H9 (cell line): ENCODE results near the gene PRSS21. TPM values are rescaled to one million over a fixed set of nuclear protein-coding genes. Genes with fewer than 3 reads are reported as not detected.

Source experiments
- DNase-seq: peaks from one replicate; pipeline ENCODE4 v3.0.0-alpha.2; 2017
- H2AFZ ChIP-seq: one replicate; pipeline ENCODE4 v1.6.1; 2013; ENCODE audit warnings: mild to moderate bottlenecking, low read length, control low read depth, moderate library complexity
- H2AK5ac ChIP-seq: 2 replicates; pipeline ENCODE4 v1.6.1; 2013; ENCODE audit warnings: low read length, control low read depth, mixed read lengths; ENCODE audit not compliant: insufficient read length
- H2BK120ac ChIP-seq: one replicate; pipeline ENCODE4 v1.6.1; 2013; ENCODE audit warnings: low read depth, mild to moderate bottlenecking, low read length, control low read depth, inconsistent platforms; ENCODE audit not compliant: poor library complexity, severe bottlenecking
- H2BK12ac ChIP-seq: 2 replicates; pipeline ENCODE4 v1.6.1; 2013; ENCODE audit warnings: low read length, control low read depth, mixed read lengths, low read depth; ENCODE audit not compliant: insufficient read length
- H2BK15ac ChIP-seq: 2 replicates; pipeline ENCODE4 v1.6.1; 2013; ENCODE audit warnings: low read depth, low read length, control low read depth
- H2BK20ac ChIP-seq: one replicate; pipeline ENCODE4 v1.6.1; 2013; ENCODE audit warnings: low read depth, mild to moderate bottlenecking, low read length, control low read depth, inconsistent platforms; ENCODE audit not compliant: poor library complexity, severe bottlenecking
- H2BK5ac ChIP-seq: 2 replicates; pipeline ENCODE4 v1.6.1; 2013; ENCODE audit warnings: low read length, control low read depth, mixed read lengths; ENCODE audit not compliant: insufficient read length
- H3K14ac ChIP-seq: 2 replicates; pipeline ENCODE4 v1.6.1; 2013; ENCODE audit warnings: low read length, control low read depth; ENCODE audit not compliant: insufficient read depth
- H3K18ac ChIP-seq: 2 replicates; pipeline ENCODE4 v1.6.1; 2013; ENCODE audit warnings: low read depth, mild to moderate bottlenecking, mixed read lengths, low read length, control low read depth; ENCODE audit not compliant: insufficient read length
- H3K23ac ChIP-seq: 2 replicates; pipeline ENCODE4 v1.6.1; 2013; ENCODE audit warnings: low read length, control low read depth, mixed read lengths, low read depth; ENCODE audit not compliant: insufficient read length
- H3K23me2 ChIP-seq: 2 replicates; pipeline ENCODE4 v1.6.1; 2013; ENCODE audit warnings: low read depth, mild to moderate bottlenecking, mixed read lengths, low read length, control low read depth; ENCODE audit not compliant: insufficient read length, poor library complexity, severe bottlenecking
- H3K27ac ChIP-seq: 2 replicates; pipeline ENCODE4 v1.5.1; 2013; ENCODE audit warnings: low read length, control low read depth, mixed read lengths, low read depth; ENCODE audit not compliant: insufficient read length
- H3K27me3 ChIP-seq: 2 replicates; pipeline ENCODE4 v1.6.1; 2013; ENCODE audit warnings: low read length, control low read depth, inconsistent platforms; ENCODE audit not compliant: insufficient read depth
- H3K4ac ChIP-seq: 2 replicates; pipeline ENCODE4 v1.6.1; 2013; ENCODE audit warnings: low read depth, mild to moderate bottlenecking, control low read depth, inconsistent platforms, low read length, moderate library complexity
- H3K4me1 ChIP-seq: 2 replicates; pipeline ENCODE4 v1.6.1; 2013; ENCODE audit warnings: low read length, control low read depth, inconsistent platforms; ENCODE audit not compliant: insufficient read depth
- H3K4me2 ChIP-seq: 2 replicates; pipeline ENCODE4 v1.6.1; 2013; ENCODE audit warnings: low read length, control low read depth, mixed read lengths; ENCODE audit not compliant: insufficient read length, insufficient read depth
- H3K56ac ChIP-seq: 2 replicates; pipeline ENCODE4 v1.6.1; 2013; ENCODE audit warnings: low read depth, mild to moderate bottlenecking, mixed read lengths, low read length, control low read depth; ENCODE audit not compliant: insufficient read length
- H3K79me1 ChIP-seq: 2 replicates; pipeline ENCODE4 v1.6.1; 2013; ENCODE audit warnings: low read depth, mild to moderate bottlenecking, moderate library complexity, low read length, control low read depth, inconsistent platforms; ENCODE audit not compliant: insufficient read depth, poor library complexity, severe bottlenecking
- H3K79me2 ChIP-seq: 2 replicates; pipeline ENCODE4 v1.6.1; 2013; ENCODE audit warnings: low read length, control low read depth, inconsistent platforms; ENCODE audit not compliant: insufficient read depth
- H3K9ac ChIP-seq: 2 replicates; pipeline ENCODE4 v1.6.1; 2013; ENCODE audit warnings: low read length, control low read depth, mixed read lengths; ENCODE audit not compliant: insufficient read length; ENCODE audit errors: extremely low read depth
- H3K9me3 ChIP-seq: one replicate; pipeline ENCODE4 v1.6.1; 2013; ENCODE audit warnings: low read depth, low read length, inconsistent platforms; ENCODE audit not compliant: control insufficient read depth
- H3T11ph ChIP-seq: one replicate; pipeline ENCODE4 v1.6.1; 2013; ENCODE audit warnings: mild to moderate bottlenecking, low read length, control low read depth, inconsistent platforms
- H4K20me1 ChIP-seq: one replicate; pipeline ENCODE4 v1.6.1; 2013; ENCODE audit not compliant: control insufficient read depth, insufficient read length, insufficient read depth
- H4K5ac ChIP-seq: 2 replicates; pipeline ENCODE4 v1.6.1; 2013; ENCODE audit warnings: low read depth, mild to moderate bottlenecking, mixed read lengths, low read length, control low read depth; ENCODE audit not compliant: insufficient read length
- H4K8ac ChIP-seq: replicated peaks from 2 replicates; pipeline ENCODE4 v1.6.1; 2013; ENCODE audit warnings: low read length, control low read depth, mixed read lengths, low read depth; ENCODE audit not compliant: insufficient read length
- H4K91ac ChIP-seq: 2 replicates; pipeline ENCODE4 v1.6.1; 2013; ENCODE audit warnings: low read depth, mild to moderate bottlenecking, moderate library complexity, mixed read lengths, low read length, control low read depth; ENCODE audit not compliant: insufficient read length
- H3K27ac Mint-ChIP-seq, 3 experiments: 2 replicates in 2 of 3; 3 replicates in 1 of 3; pipeline ENCODE4 v1.8.0; 2020 to 2021; ENCODE audit warnings: mixed read lengths in 3 of 3, mild to moderate bottlenecking in 1 of 3, moderate library complexity in 1 of 3
- H3K27me3 Mint-ChIP-seq: 2 replicates; pipeline ENCODE4 v1.8.0; 2021; ENCODE audit warnings: low read depth, mild to moderate bottlenecking, moderate library complexity, mixed read lengths
- H3K36me3 Mint-ChIP-seq, 3 experiments: 2 replicates in 2 of 3; 3 replicates in 1 of 3; pipeline ENCODE4 v1.8.0; 2020 to 2021; ENCODE audit warnings: low read depth in 3 of 3, mixed read lengths in 3 of 3; ENCODE audit not compliant: insufficient read depth in 1 of 3
- H3K4me1 Mint-ChIP-seq, 2 experiments: 2 replicates each; pipeline ENCODE4 v1.8.0; 2020; ENCODE audit warnings: mixed read lengths in 2 of 2
- H3K4me3 Mint-ChIP-seq, 2 experiments: 2 replicates in 1 of 2; 3 replicates in 1 of 2; pipeline ENCODE4 v1.8.0; 2020 to 2021; ENCODE audit warnings: mild to moderate bottlenecking in 2 of 2, mixed read lengths in 2 of 2, moderate library complexity in 1 of 2
- H3K9me3 Mint-ChIP-seq, 2 experiments: 2 replicates in 1 of 2; 3 replicates in 1 of 2; pipeline ENCODE4 v1.8.0; 2020; ENCODE audit warnings: mild to moderate bottlenecking in 2 of 2, mixed read lengths in 2 of 2, moderate library complexity in 1 of 2
- CTCF ChIP-seq: fragments of 200-600 bp; sonication (generic); conservative IDR thresholded peaks from 3 replicates; pipeline ENCODE4 v1.8.0; 2021; ENCODE audit warnings: antibody characterized with exemption, mild to moderate bottlenecking
- WGBS: extraction: QIAGEN DNeasy Blood & Tissue Kit; methylation state at CpG from one replicate; pipeline ENCODE4 v1.1.7; 2013; ENCODE audit warnings: missing lambda C conversion rate, low lambda C conversion rate, mixed read lengths; ENCODE audit not compliant: insufficient read length; ENCODE audit errors: extremely low coverage; 5-methylcytosine and 5-hydroxymethylcytosine counted together
- total RNA-seq: library from RNA; stranded (reverse); gene quantifications from 2 replicates; pipeline ENCODE4 v1.2.1, GENCODE V29; 2021

Gene PRSS21
- total RNA-seq, 1 experiment from 2014 or later, result not detected

GRCh38 chr16:2820836-2821486 is 3.9 kb downstream of the PRSS21 start:
- Histone ChIP-seq H3K9ac (no peak overlapping the region), H4K20me1 (no peaks in the 10 kb centered on the region), H3K79me2 (no peaks in the 10 kb centered on the region), H4K8ac (no peak overlapping the region), H4K5ac (no peak overlapping the region), H3K4me1 (no peaks in the 10 kb centered on the region), H3K79me1 (no peaks in the 10 kb centered on the region), H2BK20ac (no peak overlapping the region), H3K56ac (no peak overlapping the region), H3K27ac (no peak overlapping the region), H3T11ph (no peak overlapping the region), H3K18ac (no peak overlapping the region), H3K14ac (no peak overlapping the region), H2AFZ (no peak overlapping the region), H3K23me2 (no peaks in the 10 kb centered on the region), H3K23ac (no peak overlapping the region), H2BK120ac (no peak overlapping the region), H3K4me2 (no peak overlapping the region), H2BK5ac (no peak overlapping the region), H4K91ac (no peak overlapping the region), H2BK12ac (no peak overlapping the region), H3K9me3 (no peaks in the 10 kb centered on the region), H2AK5ac (no peak overlapping the region), H3K4ac (no peak overlapping the region), H3K27me3 (no peaks in the 10 kb centered on the region), H2BK15ac (no peak overlapping the region)
- no peaks in the 10 kb centered on the region; a peak in 1 of 7 replicates for H3K36me3 Mint-ChIP-seq
- no CpG with 5 or more reads among the region's 14 CpGs for WGBS
- no peak for TF ChIP-seq CTCF
- DNase-seq, result no peak
- no peaks in the 10 kb centered on the region for H3K4me1 Mint-ChIP-seq
- no peaks in the 10 kb centered on the region for H3K27me3 Mint-ChIP-seq
- H3K27ac Mint-ChIP-seq, result no peak overlapping the region
- no peak overlapping the region; a peak in 1 of 5 replicates for H3K4me3 Mint-ChIP-seq
- no peaks in the 10 kb centered on the region for H3K9me3 Mint-ChIP-seq
